Common myeloid progenitor, CD34-positive (primary cell): ENCODE measurements around the gene CATSPERZ.

Source experiments
- CTCF ChIA-PET: fragments of 350-600 bp; sonication (Branson Sonifier 250); formaldehyde crosslinking; loops from one replicate; lab custom pipeline; 2021; ENCODE audit warnings: antibody characterized with exemption; lab: Charles Lee
- POLR2A ChIA-PET: fragments of 350-600 bp; sonication (Branson Sonifier 250); formaldehyde crosslinking; loops from one replicate; lab custom pipeline; 2021; ENCODE audit warnings: antibody characterized with exemption; lab: Charles Lee
- DNase-seq, 3 donors: peaks; one replicate each; pipeline versions ENCODE4 v3.0.0 to v3.0.0-alpha.2; 2013
- H3K27ac ChIP-seq, 2 experiments: 1 replicate in 1 of 2; 2 replicates in 1 of 2; pipeline ENCODE4 v1.7.0; 2013; ENCODE audit warnings: inconsistent platforms in 2 of 2, low read length in 2 of 2, mild to moderate bottlenecking in 2 of 2, low read depth in 1 of 2, moderate library complexity in 1 of 2; ENCODE audit not compliant: severe bottlenecking in 2 of 2, insufficient read depth in 1 of 2, poor library complexity in 1 of 2
- H3K27me3 ChIP-seq, 5 experiments: replicated peaks in 2 of 5; 1 replicate in 3 of 5; 2 replicates in 2 of 5; pipeline versions ENCODE4 v1.6.1 to v1.7.0; 2013; ENCODE audit warnings: low read length in 4 of 5, mild to moderate bottlenecking in 2 of 5, moderate library complexity in 2 of 5, inconsistent platforms in 1 of 5; ENCODE audit not compliant: insufficient read depth in 5 of 5, control insufficient read depth in 4 of 5
- H3K36me3 ChIP-seq, 4 experiments: 1 replicate in 2 of 4; 2 replicates in 2 of 4; pipeline versions ENCODE4 v1.6.1 to v1.7.0; 2013; ENCODE audit warnings: low read length in 3 of 4, control low read depth in 1 of 4, mild to moderate bottlenecking in 1 of 4; ENCODE audit not compliant: control insufficient read depth in 4 of 4, insufficient read depth in 4 of 4
- H3K4me1 ChIP-seq, 4 experiments: 1 replicate in 3 of 4; 2 replicates in 1 of 4; pipeline versions ENCODE4 v1.6.1 to v1.7.1; 2013; ENCODE audit warnings: low read length in 3 of 4, mild to moderate bottlenecking in 3 of 4, control low read depth in 1 of 4, inconsistent platforms in 1 of 4, moderate library complexity in 1 of 4; ENCODE audit not compliant: control insufficient read depth in 4 of 4, insufficient read depth in 4 of 4; ENCODE audit errors: control extremely low read depth in 1 of 4
- H3K4me3 ChIP-seq, 7 experiments: 1 replicate in 4 of 7; 2 replicates in 3 of 7; pipeline versions ENCODE4 v1.5.1 to v1.7.0; 2013; ENCODE audit warnings: mild to moderate bottlenecking in 7 of 7, low read length in 6 of 7, moderate library complexity in 6 of 7, inconsistent platforms in 2 of 7, low read depth in 2 of 7, control low read depth in 1 of 7; ENCODE audit not compliant: insufficient read depth in 4 of 7, control insufficient read depth in 1 of 7; ENCODE audit errors: extremely low read depth in 1 of 7
- H3K9me3 ChIP-seq, 5 experiments: 1 replicate in 4 of 5; 2 replicates in 1 of 5; pipeline versions ENCODE4 v1.6.1 to v1.7.1; 2013; ENCODE audit warnings: low read length in 4 of 5, mild to moderate bottlenecking in 2 of 5, inconsistent platforms in 1 of 5, low read depth in 1 of 5, moderate library complexity in 1 of 5; ENCODE audit not compliant: control insufficient read depth in 4 of 5, insufficient read depth in 2 of 5; ENCODE audit errors: control extremely low read depth in 1 of 5
- WGBS: methylation state at CpG from one replicate; pipeline ENCODE4 v1.1.5; 2013; ENCODE audit not compliant: insufficient coverage; 5-methylcytosine and 5-hydroxymethylcytosine counted together

The CATSPERZ gene

DNA sequence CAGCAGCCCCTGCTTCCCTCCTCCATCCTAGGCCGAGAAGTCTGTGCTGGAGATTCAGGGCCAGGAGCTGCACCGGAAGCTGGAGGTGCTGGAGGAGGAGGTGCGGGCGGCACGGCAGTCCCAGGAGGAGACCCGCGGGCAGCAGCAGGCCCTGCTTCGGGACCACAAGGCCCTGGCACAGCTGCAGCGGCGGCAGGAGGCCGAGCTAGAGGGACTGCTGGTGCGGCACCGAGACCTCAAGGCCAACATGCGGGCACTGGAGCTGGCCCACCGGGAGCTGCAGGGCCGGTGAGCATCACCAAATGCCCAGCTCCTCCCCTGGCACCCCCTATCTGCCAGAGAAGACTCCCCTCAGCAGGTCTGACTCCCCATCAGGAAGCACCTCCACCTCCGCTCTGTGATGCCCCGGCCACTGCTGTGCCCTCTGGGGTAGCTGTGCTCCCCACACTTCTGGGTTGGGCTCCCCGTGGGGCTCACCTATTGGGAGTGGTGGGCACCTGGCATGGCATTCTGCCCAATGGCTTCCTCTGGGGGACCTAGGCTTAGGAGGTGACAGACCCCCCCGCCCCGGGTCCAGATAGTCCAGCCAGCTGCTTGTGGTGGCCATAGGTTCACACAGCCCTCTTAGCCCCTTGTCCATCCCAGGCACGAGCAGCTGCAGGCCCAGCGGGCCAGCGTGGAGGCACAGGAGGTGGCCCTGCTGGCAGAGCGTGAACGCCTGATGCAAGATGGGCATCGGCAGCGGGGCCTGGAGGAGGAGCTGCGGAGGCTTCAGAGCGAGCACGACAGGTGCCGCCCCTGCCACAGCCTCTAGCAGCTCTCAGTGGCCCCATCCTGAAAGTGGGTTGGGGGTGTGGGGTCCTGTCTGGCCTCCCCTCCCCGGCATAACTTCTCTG, 52.2 kb downstream of the CATSPERZ start:
- H3K27ac ChIP-seq: no peak overlapping the region
- no peak for DNase-seq
- ChIA-PET CTCF (interaction anchor here (0.7 to 10.8 kb wide), 13 partner anchors 7 to 339 kb away, joined by 3 to 154 read pairs (median 4); partner anchors contain the start of genes CCDC88B, PPP1R14B, PRDX5 and TRMT112), POLR2A (no interaction called here)
- no peaks in the 10 kb centered on the region for H3K27me3 ChIP-seq
- H3K36me3 ChIP-seq: no peaks in the 10 kb centered on the region
- no peaks in the 10 kb centered on the region for H3K9me3 ChIP-seq
- 94% methylated on average over 30 of the region's 33 CpGs for WGBS
- H3K4me1 ChIP-seq: peaks cover 0 to 33% (median 10%) of the 10 kb centered on the region in 4 experiments
- H3K4me3 ChIP-seq: no peak overlapping the region

DNA sequence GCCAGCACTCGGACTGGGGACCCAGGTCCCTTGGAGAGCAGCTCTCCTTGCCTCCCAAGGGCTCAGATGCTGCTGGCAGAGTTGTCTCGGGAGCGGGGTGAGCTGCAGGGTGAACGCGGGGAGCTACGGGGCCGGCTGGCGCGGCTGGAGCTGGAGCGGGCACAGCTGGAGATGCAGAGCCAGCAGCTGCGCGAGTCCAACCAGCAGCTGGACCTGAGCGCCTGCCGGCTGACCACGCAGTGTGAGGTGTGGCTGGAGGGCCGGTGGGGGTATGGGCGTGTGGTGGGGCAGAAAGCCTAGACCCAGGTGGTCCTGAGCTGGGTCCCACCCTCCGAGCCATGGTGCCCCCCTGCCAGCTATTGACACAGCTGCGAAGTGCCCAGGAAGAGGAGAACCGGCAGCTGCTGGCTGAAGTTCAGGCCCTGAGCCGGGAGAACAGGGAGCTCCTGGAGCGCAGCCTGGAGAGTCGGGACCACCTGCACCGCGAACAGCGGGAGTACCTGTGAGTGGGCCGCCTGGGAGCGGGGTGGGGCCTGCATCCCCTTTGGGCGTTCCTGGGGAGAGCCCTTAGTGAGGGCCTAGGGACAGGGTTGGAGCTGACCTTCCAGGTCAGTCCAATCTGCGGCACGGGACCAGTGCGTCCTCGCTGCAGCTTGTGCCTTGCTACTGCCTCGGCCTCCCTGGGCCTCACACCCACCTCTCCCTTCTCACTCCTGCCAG, 53.0 kb downstream of the CATSPERZ start:
- H3K4me1 ChIP-seq: peaks cover 0 to 38% (median 18%) of the 10 kb centered on the region in 4 experiments
- CTCF ChIA-PET: interaction anchor here (0.7 to 10.8 kb wide), 13 partner anchors 8 to 338 kb away, joined by 3 to 154 read pairs (median 4); partner anchors contain the start of genes CCDC88B, PPP1R14B, PRDX5 and TRMT112

DNA sequence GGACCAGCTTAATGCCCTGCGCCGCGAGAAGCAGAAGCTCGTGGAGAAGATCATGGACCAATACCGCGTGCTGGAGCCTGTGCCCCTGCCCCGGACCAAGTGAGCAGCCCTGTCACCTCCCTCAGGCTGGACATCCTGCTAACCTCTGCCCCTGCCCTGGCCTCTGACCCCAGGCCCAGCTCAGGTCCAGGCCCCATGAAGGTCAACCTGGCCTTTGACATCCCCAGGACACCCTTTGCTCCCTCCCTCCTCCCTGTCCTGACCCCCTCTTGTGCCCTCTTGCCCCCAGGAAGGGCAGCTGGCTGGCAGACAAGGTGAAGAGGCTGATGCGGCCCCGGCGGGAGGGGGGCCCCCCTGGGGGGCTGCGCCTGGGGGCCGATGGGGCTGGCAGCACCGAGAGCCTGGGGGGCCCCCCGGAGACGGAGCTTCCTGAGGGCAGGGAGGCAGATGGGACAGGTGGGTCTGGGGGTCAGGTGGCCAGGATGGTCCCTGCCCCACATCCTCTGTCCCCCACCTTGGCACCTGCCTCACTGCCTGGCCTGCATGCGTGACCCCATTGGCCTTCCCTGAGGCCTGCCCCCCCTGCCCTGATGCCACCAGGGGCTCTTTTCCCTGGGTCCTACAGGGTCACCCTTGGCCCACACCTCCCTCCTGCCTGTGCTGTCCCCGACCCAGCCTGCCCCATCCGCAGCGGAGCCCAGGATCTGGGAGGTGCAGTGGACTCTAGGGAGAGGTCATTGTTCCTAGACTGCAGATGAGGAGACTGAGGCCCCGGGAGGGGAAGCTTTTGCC, 53.8 kb downstream of the CATSPERZ start:
- POLR2A ChIA-PET: interaction anchor here (1.6 kb wide), 1 partner anchor 36 kb away, joined by 11 read pairs; the partner anchor contains the start of genes PRDX5 and TRMT112
- DNase-seq: no peak
- 91% methylated on average over 13 of the region's 20 CpGs for WGBS
- no peak overlapping the region for H3K27ac ChIP-seq
- no peaks in the 10 kb centered on the region for H3K36me3 ChIP-seq
- H3K9me3 ChIP-seq: no peaks in the 10 kb centered on the region
- CTCF ChIA-PET: interaction anchor here (1.0 to 10.8 kb wide), 11 partner anchors 9 to 409 kb away, joined by 3 to 154 read pairs (median 5); partner anchors contain the start of genes CCDC88B, PRDX5 and TRMT112
- H3K27me3 ChIP-seq: no peaks in the 10 kb centered on the region
- no peak overlapping the region for H3K4me3 ChIP-seq
- H3K4me1 ChIP-seq: peaks cover 0 to 43% (median 26%) of the 10 kb centered on the region in 4 experiments

More for the DNA sequence above, 53.0 kb downstream of the CATSPERZ start:
- no peak overlapping the region for H3K27ac ChIP-seq
- POLR2A ChIA-PET: no interaction called here
- DNase-seq: no peak
- H3K4me3 ChIP-seq: no peak overlapping the region
- no peaks in the 10 kb centered on the region for H3K36me3 ChIP-seq
- H3K27me3 ChIP-seq: no peaks in the 10 kb centered on the region
- no peaks in the 10 kb centered on the region for H3K9me3 ChIP-seq
- WGBS: 96% methylated on average over 33 of the region's 34 CpGs
